Keratinocyte (primary cell): ENCODE results near the gene CHAC2. TPM values are rescaled to one million over a fixed set of nuclear protein-coding genes. Genes with fewer than 3 reads are reported as not detected.

Source experiments
- DNase-seq: peaks from one replicate; pipeline ENCODE4 v3.0.0-alpha.2; 2011; ENCODE audit warnings: low read depth, missing footprints, low spot score
- FAIRE-seq: peaks from 2 replicates; lab custom pipeline; 2011; peaks lifted over from hg19 to GRCh38; lab: Jason Lieb, UNC
- H2AFZ ChIP-seq: 2 replicates; pipeline ENCODE4 v1.6.0; 2012; ENCODE audit warnings: low read length, control low read depth, inconsistent platforms; ENCODE audit not compliant: control insufficient read depth
- H3K27ac ChIP-seq: 2 replicates; pipeline ENCODE4 v1.5.1; 2011; ENCODE audit warnings: low read length; ENCODE audit not compliant: control insufficient read depth, insufficient read depth
- H3K27me3 ChIP-seq: 3 replicates; pipeline ENCODE4 v1.6.0; 2011; ENCODE audit warnings: low read length; ENCODE audit not compliant: control insufficient read depth, insufficient read depth; ENCODE audit errors: extremely low read depth
- H3K36me3 ChIP-seq, 2 experiments: 2 replicates in 1 of 2; 3 replicates in 1 of 2; pipeline ENCODE4 v1.5.1; 2011; ENCODE audit warnings: low read length in 2 of 2, mild to moderate bottlenecking in 1 of 2; ENCODE audit not compliant: control insufficient read depth in 2 of 2, insufficient read depth in 2 of 2; ENCODE audit errors: extremely low read depth in 1 of 2
- H3K4me1 ChIP-seq: 3 replicates; pipeline ENCODE4 v1.5.1; 2011; ENCODE audit warnings: low read length; ENCODE audit not compliant: control insufficient read depth, insufficient read depth; ENCODE audit errors: extremely low read depth
- H3K4me2 ChIP-seq: 3 replicates; pipeline ENCODE4 v1.6.0; 2011; ENCODE audit warnings: low read depth, low read length; ENCODE audit not compliant: control insufficient read depth, insufficient read depth; ENCODE audit errors: extremely low read depth
- H3K4me3 ChIP-seq, 3 experiments: fragments of 200-600 bp in 1 of 3; sonication (generic) in 1 of 3; 2 replicates in 2 of 3; 3 replicates in 1 of 3; pipeline ENCODE4 v1.5.1; 2011 to 2016; ENCODE audit warnings: low read length in 3 of 3, mild to moderate bottlenecking in 3 of 3, control low read depth in 2 of 3, inconsistent platforms in 1 of 3, low read depth in 1 of 3, mixed read lengths in 1 of 3, mixed run types in 1 of 3, moderate library complexity in 1 of 3; ENCODE audit not compliant: control insufficient read depth in 2 of 3, insufficient read depth in 2 of 3; ENCODE audit errors: extremely low read depth in 1 of 3
- H3K79me2 ChIP-seq: 2 replicates; pipeline ENCODE4 v1.6.0; 2012; ENCODE audit warnings: low read length; ENCODE audit not compliant: control insufficient read depth, insufficient read depth
- H3K9ac ChIP-seq: 3 replicates; pipeline ENCODE4 v1.6.0; 2011; ENCODE audit warnings: low read length; ENCODE audit not compliant: control insufficient read depth, insufficient read depth; ENCODE audit errors: extremely low read depth
- H3K9me1 ChIP-seq: 3 replicates; pipeline ENCODE4 v1.6.0; 2011; ENCODE audit warnings: low read length; ENCODE audit not compliant: control insufficient read depth, insufficient read depth; ENCODE audit errors: extremely low read depth
- H3K9me3 ChIP-seq: 2 replicates; pipeline ENCODE4 v1.5.1; 2012; ENCODE audit warnings: low read depth, low read length; ENCODE audit not compliant: control insufficient read depth
- H4K20me1 ChIP-seq: 3 replicates; pipeline ENCODE4 v1.6.0; 2011; ENCODE audit warnings: low read length; ENCODE audit not compliant: control insufficient read depth, insufficient read depth; ENCODE audit errors: extremely low read depth
- EZH2 ChIP-seq: IDR thresholded peaks from one replicate; pipeline ENCODE4 v1.6.1; 2012; ENCODE audit warnings: inconsistent platforms, mild to moderate bottlenecking, low read length, moderate library complexity
- dilution Hi-C: fragments of 300-500 bp; cut with MboI; formaldehyde crosslinking; loops from one replicate; pipeline ENCODE4 v1.7.0; 2020; ENCODE audit warnings: low sequenced_read_pairs; ENCODE audit not compliant: extremely low pct_ligation_motif_present
- polyA plus RNA-seq, 5 experiments: library from polyadenylated mRNA; depleted of rRNA in 3 of 5; stranded (reverse) in 3 of 5; stranded (forward) in 1 of 5; unstranded in 1 of 5; fragments of >200 nt; gene quantifications; 1 replicate in 1 of 5; 2 replicates in 3 of 5; 3 replicates in 1 of 5; pipeline versions ENCODE4 v1.2.1 to v1.2.3, GENCODE V29; 2011 to 2012; ENCODE audit warnings: missing spikeins in 2 of 5, low read depth in 1 of 5, low replicate concordance in 1 of 5
- TF ChIP-seq, protein P1 (sequence below), 3 experiments: IDR thresholded peaks in 1 of 3; conservative IDR thresholded peaks in 1 of 3; optimal IDR thresholded peaks in 1 of 3; 2 replicates in 2 of 3; 3 replicates in 1 of 3; pipeline versions ENCODE3 to v1.5.1; 2011; ENCODE audit warnings: low read length in 3 of 3, mild to moderate bottlenecking in 3 of 3, moderate library complexity in 2 of 3, control low read depth in 1 of 3, inconsistent platforms in 1 of 3; ENCODE audit not compliant: insufficient read depth in 2 of 3; ENCODE audit errors: extremely low read depth in 1 of 3

Gene CHAC2
- polyA plus RNA-seq, 1 donor (not counting 4 experiments of a cell fraction or from before 2014, with no cell fraction given): 10.9 TPM

- no peaks in the 10 kb centered on the region for H3K9me3 ChIP-seq
- dilution Hi-C loops: no loop called here
These were observed 52.0 kb downstream of the CHAC2 start for GRCh38 chr2:53819634-53820033.

DNA sequence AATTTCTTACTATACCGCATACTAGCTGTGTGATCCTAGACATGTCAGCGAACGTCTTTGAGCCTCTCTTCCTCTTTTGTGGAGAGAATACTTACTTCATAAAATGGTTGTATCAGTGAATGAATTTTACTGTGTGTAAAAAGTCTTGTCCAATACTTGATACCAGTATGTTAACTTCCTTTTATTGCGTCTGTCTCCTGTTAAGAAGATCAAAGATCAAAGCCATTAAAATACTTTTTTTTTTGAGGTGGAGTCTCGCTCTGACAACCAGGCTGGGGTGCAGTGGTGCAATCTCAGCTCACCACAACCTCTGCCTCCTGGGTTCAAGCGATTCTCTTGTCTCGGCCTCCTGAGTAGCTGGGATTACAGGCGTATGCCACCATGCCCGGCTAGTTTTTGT lies 52.4 kb downstream of the CHAC2 start:
- TF ChIP-seq, protein P1, sequence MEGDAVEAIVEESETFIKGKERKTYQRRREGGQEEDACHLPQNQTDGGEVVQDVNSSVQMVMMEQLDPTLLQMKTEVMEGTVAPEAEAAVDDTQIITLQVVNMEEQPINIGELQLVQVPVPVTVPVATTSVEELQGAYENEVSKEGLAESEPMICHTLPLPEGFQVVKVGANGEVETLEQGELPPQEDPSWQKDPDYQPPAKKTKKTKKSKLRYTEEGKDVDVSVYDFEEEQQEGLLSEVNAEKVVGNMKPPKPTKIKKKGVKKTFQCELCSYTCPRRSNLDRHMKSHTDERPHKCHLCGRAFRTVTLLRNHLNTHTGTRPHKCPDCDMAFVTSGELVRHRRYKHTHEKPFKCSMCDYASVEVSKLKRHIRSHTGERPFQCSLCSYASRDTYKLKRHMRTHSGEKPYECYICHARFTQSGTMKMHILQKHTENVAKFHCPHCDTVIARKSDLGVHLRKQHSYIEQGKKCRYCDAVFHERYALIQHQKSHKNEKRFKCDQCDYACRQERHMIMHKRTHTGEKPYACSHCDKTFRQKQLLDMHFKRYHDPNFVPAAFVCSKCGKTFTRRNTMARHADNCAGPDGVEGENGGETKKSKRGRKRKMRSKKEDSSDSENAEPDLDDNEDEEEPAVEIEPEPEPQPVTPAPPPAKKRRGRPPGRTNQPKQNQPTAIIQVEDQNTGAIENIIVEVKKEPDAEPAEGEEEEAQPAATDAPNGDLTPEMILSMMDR (optimal IDR thresholded peaks at IDR 0.05 in 1 of 3, IDR thresholded peaks at IDR 0.05 in 1 of 3, conservative IDR thresholded peaks at IDR 0.05 in 1 of 3; ENCODE audit: extremely low read depth in 1 of 3, insufficient read depth in 2 of 3, low read length in 3 of 3): no peak
- no peaks in the 10 kb centered on the region for H3K4me1 ChIP-seq
- no peak for FAIRE-seq
- no peaks in the 10 kb centered on the region for H3K9me1 ChIP-seq
- H3K27me3 ChIP-seq: no peaks in the 10 kb centered on the region
- DNase-seq: no peak
- H3K4me2 ChIP-seq: no peak overlapping the region
- H3K9me3 ChIP-seq: no peaks in the 10 kb centered on the region
- no peaks in the 10 kb centered on the region for H4K20me1 ChIP-seq
- no peak overlapping the region for H3K27ac ChIP-seq
- no peak overlapping the region for H3K9ac ChIP-seq
- dilution Hi-C loops: no loop called here
- no peaks in the 10 kb centered on the region for H3K79me2 ChIP-seq
- H2AFZ ChIP-seq: no peak overlapping the region
- no peak overlapping the region for H3K4me3 ChIP-seq
- peaks cover 0 to 6% of the 10 kb centered on the region in 2 experiments for H3K36me3 ChIP-seq

More at GRCh38 chr2:53819634-53820033, 52.0 kb downstream of the CHAC2 start:
- no peaks in the 10 kb centered on the region for H3K4me1 ChIP-seq
- no peak overlapping the region for H3K4me3 ChIP-seq
- no peak overlapping the region for H3K9ac ChIP-seq
- FAIRE-seq: no peak
- H3K36me3 ChIP-seq: peaks cover 0 to 7% of the 10 kb centered on the region in 2 experiments
- H3K27ac ChIP-seq: no peak overlapping the region
- H4K20me1 ChIP-seq: no peaks in the 10 kb centered on the region
- TF ChIP-seq, protein P1 (optimal IDR thresholded peaks at IDR 0.05 in 1 of 3, IDR thresholded peaks at IDR 0.05 in 1 of 3, conservative IDR thresholded peaks at IDR 0.05 in 1 of 3; ENCODE audit: extremely low read depth in 1 of 3, insufficient read depth in 2 of 3, low read length in 3 of 3): no peak
- no peak for TF ChIP-seq EZH2
- no peaks in the 10 kb centered on the region for H3K79me2 ChIP-seq
- no peak overlapping the region for H2AFZ ChIP-seq
- H3K9me1 ChIP-seq: no peaks in the 10 kb centered on the region
- DNase-seq: no peak
- H3K27me3 ChIP-seq: no peaks in the 10 kb centered on the region
- no peak overlapping the region for H3K4me2 ChIP-seq
